H4 (cell line): ENCODE results near the gene E2F2. TPM values are rescaled to one million over a fixed set of nuclear protein-coding genes. Genes with fewer than 3 reads are reported as not detected.

Experiments used
- DNase-seq: peaks from one replicate; pipeline ENCODE4 v3.0.0-alpha.2; 2015; ENCODE audit warnings: low spot score
- total RNA-seq: library from RNA; depleted of rRNA; stranded (reverse); fragments of >200 nt; shearing (Covaris generic); gene quantifications from 2 replicates; pipeline ENCODE4 v1.2.3, GENCODE V29; 2014

E2F2 gene
- total RNA-seq, 1 experiment from 2014 or later = 5.2 TPM

- peak; percentile 93 for DNase-seq
Measured at GRCh38 chr1:23484253-23485001, 46.6 kb downstream of the E2F2 start.

- no peak for DNase-seq
Measured at GRCh38 chr1:23483321-23484252, 47.4 kb downstream of the E2F2 start, which contains the start of gene ASAP3. ASAP3 (minus strand) TSS chr1:23484179; CDS start chr1:23484133, 46 bp downstream.

- DNase-seq = no peak
Measured at GRCh38 chr1:23481904-23482303, 49.1 kb downstream of the E2F2 start.

GRCh38 chr1:23481026-23481597, 49.9 kb downstream of the E2F2 start:
- DNase-seq = no peak

GRCh38 chr1:23480187-23481025, 50.6 kb downstream of the E2F2 start:
- DNase-seq = no peak

- DNase-seq = no peak
Measured at GRCh38 chr1:23479666-23479941, 51.4 kb downstream of the E2F2 start.

- DNase-seq = peak; percentile 77
Measured at GRCh38 chr1:23478896-23479665, 52.0 kb downstream of the E2F2 start.

GRCh38 chr1:23477359-23478144, 53.5 kb downstream of the E2F2 start:
- DNase-seq = no peak

GRCh38 chr1:23475641-23476040, 55.4 kb downstream of the E2F2 start:
- peak; percentile 69 for DNase-seq

- peak; percentile 76 for DNase-seq
Measured at GRCh38 chr1:23475134-23475628, 55.9 kb downstream of the E2F2 start.

- DNase-seq = peak; percentile 54
Measured at GRCh38 chr1:23473037-23473800, 57.8 kb downstream of the E2F2 start.

- no peak for DNase-seq
Measured at GRCh38 chr1:23472351-23473036, 58.5 kb downstream of the E2F2 start.

GRCh38 chr1:23471473-23472075, 59.5 kb downstream of the E2F2 start:
- DNase-seq = no peak

- no peak for DNase-seq
Measured at GRCh38 chr1:23470282-23471070, 60.6 kb downstream of the E2F2 start.

GRCh38 chr1:23469372-23469982, 61.6 kb downstream of the E2F2 start:
- no peak for DNase-seq

GRCh38 chr1:23466423-23466989, 64.5 kb downstream of the E2F2 start:
- no peak for DNase-seq
